GM20000 (cell line): ENCODE results near the gene RFPL3.
"Not testable (repeated sequence)": the region's sequence is repeated elsewhere in the genome, so short reads cannot be mapped to it uniquely, and the experiment has no call there.

Experiments
- DNase-seq: peaks from one replicate; pipeline ENCODE4 v3.0.0; 2012; ENCODE audit warnings: low spot score
- TF ChIP-seq, protein P1 (sequence below): IDR thresholded peaks from 2 replicates; pipeline ENCODE4 v1.5.1; 2012; ENCODE audit warnings: mild to moderate bottlenecking, control low read depth; ENCODE audit errors: extremely low read depth, missing control alignments

RFPL3 gene

GRCh38 chr22:32357567-32357966 is at the start of gene RFPL3:
RFPL3 (plus strand) TSS chr22:32357867; CDS start chr22:32358072, 205 bp downstream.
- DNase-seq: not testable (repeated sequence)

- DNase-seq: no peak
- TF ChIP-seq, protein P1, sequence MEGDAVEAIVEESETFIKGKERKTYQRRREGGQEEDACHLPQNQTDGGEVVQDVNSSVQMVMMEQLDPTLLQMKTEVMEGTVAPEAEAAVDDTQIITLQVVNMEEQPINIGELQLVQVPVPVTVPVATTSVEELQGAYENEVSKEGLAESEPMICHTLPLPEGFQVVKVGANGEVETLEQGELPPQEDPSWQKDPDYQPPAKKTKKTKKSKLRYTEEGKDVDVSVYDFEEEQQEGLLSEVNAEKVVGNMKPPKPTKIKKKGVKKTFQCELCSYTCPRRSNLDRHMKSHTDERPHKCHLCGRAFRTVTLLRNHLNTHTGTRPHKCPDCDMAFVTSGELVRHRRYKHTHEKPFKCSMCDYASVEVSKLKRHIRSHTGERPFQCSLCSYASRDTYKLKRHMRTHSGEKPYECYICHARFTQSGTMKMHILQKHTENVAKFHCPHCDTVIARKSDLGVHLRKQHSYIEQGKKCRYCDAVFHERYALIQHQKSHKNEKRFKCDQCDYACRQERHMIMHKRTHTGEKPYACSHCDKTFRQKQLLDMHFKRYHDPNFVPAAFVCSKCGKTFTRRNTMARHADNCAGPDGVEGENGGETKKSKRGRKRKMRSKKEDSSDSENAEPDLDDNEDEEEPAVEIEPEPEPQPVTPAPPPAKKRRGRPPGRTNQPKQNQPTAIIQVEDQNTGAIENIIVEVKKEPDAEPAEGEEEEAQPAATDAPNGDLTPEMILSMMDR: no peak
These were observed 49.5 kb upstream of the RFPL3 start for GRCh38 chr22:32308191-32308590.

- TF ChIP-seq, protein P1: no peak
- DNase-seq: no peak
These were observed 48.7 kb upstream of the RFPL3 start for GRCh38 chr22:32308934-32309333.

- DNase-seq: no peak
- TF ChIP-seq, protein P1: no peak
These were observed 47.9 kb upstream of the RFPL3 start for GRCh38 chr22:32309585-32310251.

DNA sequence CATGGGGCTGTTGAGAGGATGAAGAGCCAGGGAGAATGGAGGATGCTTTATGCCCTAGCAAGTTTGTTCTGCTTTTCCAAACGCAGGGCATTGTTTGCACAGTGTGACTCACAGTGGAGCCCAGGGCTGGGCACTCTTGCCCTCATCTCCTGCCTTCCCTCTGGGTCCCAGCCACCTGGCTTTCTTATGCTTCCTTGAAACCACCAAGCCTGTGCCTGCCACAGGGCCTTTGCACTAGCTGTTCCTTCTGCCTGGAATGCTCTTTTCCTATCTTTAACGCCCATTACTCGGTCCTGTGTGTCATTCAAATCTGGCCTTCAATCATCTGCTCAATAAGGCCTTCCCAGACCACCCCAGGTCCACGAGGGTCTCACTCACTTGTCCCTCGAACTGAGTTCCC is 46.9 kb upstream of the RFPL3 start:
- TF ChIP-seq, protein P1: no peak
- DNase-seq: no peak

- TF ChIP-seq, protein P1: no peak
- DNase-seq: no peak
These were observed 46.1 kb upstream of the RFPL3 start for GRCh38 chr22:32311551-32312071.

GRCh38 chr22:32312748-32313147 is 44.9 kb upstream of the RFPL3 start:
- DNase-seq: no peak
- TF ChIP-seq, protein P1: no peak

DNA sequence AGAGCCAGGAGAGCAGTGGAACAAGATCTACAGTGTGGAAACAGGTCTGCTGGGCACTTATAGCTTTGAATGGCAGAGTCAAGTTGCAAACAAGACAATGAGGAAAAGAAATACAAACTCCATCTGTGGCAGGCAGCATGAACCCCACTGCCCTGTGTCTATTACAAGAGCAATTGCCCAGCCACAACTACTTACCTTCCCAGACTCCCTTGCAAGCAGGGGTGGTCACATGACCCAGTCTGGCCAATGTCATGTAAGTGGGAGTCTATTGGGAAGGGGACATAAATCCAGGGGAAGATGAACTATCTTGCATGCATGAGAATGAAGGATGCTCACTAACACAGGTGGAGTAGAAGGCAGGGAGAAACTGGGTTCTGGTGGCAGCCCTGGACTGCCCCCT is 44.1 kb upstream of the RFPL3 start:
- DNase-seq: no peak
- TF ChIP-seq, protein P1: no peak
